Calu3 (cell line): ENCODE data around the gene ABR. TPM values are rescaled to one million over a fixed set of nuclear protein-coding genes. Genes with fewer than 3 reads are reported as not detected.

Source experiments
- BruUV-seq: library from RNA; stranded (reverse); fragments of 400-500 nt; replicated peaks from 2 replicates; lab custom pipeline; 2021; lab: Mats Ljungman, UMichigan
- CTCF ChIA-PET: fragments of 300-600 bp; sonication (Branson Sonifier 250); formaldehyde crosslinking; loops from one replicate; lab custom pipeline; 2022; ENCODE audit warnings: antibody characterized with exemption; lab: Charles Lee
- DNase-seq: peaks from one replicate; pipeline ENCODE4 v3.0.0; 2022
- H3K27ac Mint-ChIP-seq: one replicate; pipeline ENCODE4 v1.8.0; 2022; ENCODE audit warnings: mixed read lengths; ENCODE audit not compliant: unreplicated experiment
- H3K27me3 Mint-ChIP-seq: one replicate; pipeline ENCODE4 v1.8.0; 2022; ENCODE audit warnings: mixed read lengths; ENCODE audit not compliant: unreplicated experiment
- H3K36me3 Mint-ChIP-seq: one replicate; pipeline ENCODE4 v1.8.0; 2022; ENCODE audit warnings: mild to moderate bottlenecking, moderate library complexity, mixed read lengths; ENCODE audit not compliant: insufficient read depth, unreplicated experiment
- H3K4me1 Mint-ChIP-seq: one replicate; pipeline ENCODE4 v1.8.0; 2022; ENCODE audit warnings: mild to moderate bottlenecking, low read depth, mixed read lengths; ENCODE audit not compliant: unreplicated experiment
- H3K4me3 Mint-ChIP-seq: one replicate; pipeline ENCODE4 v1.8.0; 2022; ENCODE audit warnings: mild to moderate bottlenecking, low read depth, moderate library complexity, mixed read lengths; ENCODE audit not compliant: unreplicated experiment
- H3K9me3 Mint-ChIP-seq: one replicate; pipeline ENCODE4 v1.8.0; 2022; ENCODE audit warnings: low read depth, mixed read lengths; ENCODE audit not compliant: unreplicated experiment
- intact Hi-C: fragments of 100-400 bp; cut with micrococcal nuclease; formaldehyde crosslinking; loops from one replicate; pipeline ENCODE4 v1.10.0; 2022; ENCODE audit not compliant: unreplicated experiment
- total RNA-seq: library from RNA; stranded (reverse); gene quantifications from 2 replicates; pipeline ENCODE4 v1.2.3, GENCODE V29; 2022
- TF ChIP-seq, protein P1 (sequence below): fragments of 200-600 bp; IDR thresholded peaks from one replicate; pipeline ENCODE4 v1.8.0; 2022; ENCODE audit warnings: antibody characterized with exemption; ENCODE audit not compliant: unreplicated experiment

Gene ABR
- total RNA-seq, 1 experiment from 2014 or later: 92.7 TPM

DNA sequence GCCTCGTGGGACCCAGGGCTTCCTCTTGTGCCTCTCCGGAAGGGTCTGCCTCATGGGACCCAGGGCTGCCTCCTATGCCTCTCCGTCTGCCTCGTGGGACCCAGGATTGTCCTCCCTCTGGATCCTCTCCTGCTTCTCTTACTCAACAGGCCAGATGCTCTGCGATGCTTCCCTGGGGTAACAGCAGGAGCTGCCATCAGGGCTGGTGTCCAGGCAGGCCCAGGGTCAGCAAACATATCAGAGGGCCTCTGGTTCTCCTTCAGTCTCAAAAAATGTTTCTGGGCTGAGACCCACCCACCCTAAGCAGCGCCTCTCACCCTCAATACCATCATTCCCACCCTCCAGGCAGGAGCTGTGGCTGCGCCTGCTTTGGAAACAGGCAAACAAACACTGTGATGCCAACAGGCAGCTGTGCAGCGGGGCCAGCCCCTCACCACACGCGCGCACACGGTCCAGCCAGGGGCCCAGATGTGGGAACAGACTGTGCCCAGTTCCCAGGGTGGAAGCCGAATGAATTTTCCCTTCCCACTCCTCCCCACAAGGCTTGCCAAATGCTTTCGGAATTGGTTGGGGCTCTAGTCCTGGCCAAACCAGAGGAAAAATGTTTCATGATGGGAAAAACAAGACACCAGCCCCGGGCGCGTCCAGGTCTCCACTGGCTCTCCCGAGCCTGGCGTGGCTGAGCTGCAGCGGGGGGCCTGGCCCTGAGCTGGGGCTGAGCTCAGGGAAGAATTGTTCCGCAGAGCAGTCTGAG lies 171.6 kb downstream of the ABR start:
- TF ChIP-seq, protein P1, sequence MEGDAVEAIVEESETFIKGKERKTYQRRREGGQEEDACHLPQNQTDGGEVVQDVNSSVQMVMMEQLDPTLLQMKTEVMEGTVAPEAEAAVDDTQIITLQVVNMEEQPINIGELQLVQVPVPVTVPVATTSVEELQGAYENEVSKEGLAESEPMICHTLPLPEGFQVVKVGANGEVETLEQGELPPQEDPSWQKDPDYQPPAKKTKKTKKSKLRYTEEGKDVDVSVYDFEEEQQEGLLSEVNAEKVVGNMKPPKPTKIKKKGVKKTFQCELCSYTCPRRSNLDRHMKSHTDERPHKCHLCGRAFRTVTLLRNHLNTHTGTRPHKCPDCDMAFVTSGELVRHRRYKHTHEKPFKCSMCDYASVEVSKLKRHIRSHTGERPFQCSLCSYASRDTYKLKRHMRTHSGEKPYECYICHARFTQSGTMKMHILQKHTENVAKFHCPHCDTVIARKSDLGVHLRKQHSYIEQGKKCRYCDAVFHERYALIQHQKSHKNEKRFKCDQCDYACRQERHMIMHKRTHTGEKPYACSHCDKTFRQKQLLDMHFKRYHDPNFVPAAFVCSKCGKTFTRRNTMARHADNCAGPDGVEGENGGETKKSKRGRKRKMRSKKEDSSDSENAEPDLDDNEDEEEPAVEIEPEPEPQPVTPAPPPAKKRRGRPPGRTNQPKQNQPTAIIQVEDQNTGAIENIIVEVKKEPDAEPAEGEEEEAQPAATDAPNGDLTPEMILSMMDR: no peak
- BruUV-seq: no TSS peak
- Mint-ChIP-seq H3K27ac (no peak overlapping the region), H3K27me3 (no peaks in the 10 kb centered on the region), H3K4me3 (no peak overlapping the region), H3K36me3 (peaks cover 26% of the 10 kb centered on the region), H3K9me3 (no peaks in the 10 kb centered on the region), H3K4me1 (no peaks in the 10 kb centered on the region)
- DNase-seq: no peak
- CTCF ChIA-PET: interaction anchor here (0.6 kb wide), 1 partner anchor 210 kb away, joined by 4 read pairs; no protein-coding TSS in a partner anchor
- intact Hi-C loops: no loop called here

DNA sequence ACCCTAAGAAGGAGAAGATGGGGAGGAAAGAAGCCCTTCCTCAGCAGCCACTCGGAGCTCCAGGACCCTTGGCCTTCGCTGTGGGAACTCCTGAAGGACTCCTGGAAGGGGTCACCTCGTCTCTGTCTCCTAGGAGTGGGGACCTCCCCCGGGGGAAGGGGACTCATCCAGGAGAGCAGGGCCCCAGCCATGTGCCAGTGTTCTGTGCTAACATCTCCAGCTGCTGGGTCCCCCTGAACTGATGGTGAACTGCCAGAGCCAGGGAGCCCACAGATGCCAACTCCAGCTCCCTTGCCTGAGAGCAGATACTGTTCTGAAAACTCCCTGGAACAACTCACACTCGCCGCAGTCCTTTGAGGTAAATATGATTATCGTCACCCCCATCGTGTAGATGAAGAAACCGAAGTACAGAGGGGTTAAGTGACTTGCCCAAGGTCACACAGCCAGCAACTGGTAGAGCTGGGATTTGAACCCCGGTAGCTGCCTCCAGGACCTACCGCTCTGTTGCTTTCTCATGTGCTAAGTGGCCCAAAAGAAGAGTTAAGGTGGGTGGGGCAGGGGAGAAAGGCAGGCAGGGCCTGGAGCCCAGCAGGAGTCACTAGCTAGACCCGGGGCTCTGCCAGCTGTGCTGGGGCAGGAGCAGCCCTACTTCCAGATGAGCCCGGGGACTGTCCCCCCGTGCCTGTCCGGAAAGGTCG lies 172.3 kb downstream of the ABR start:
- Mint-ChIP-seq H3K4me3 (no peak overlapping the region), H3K27ac (no peak overlapping the region), H3K4me1 (no peaks in the 10 kb centered on the region), H3K27me3 (no peaks in the 10 kb centered on the region), H3K9me3 (no peaks in the 10 kb centered on the region), H3K36me3 (peaks cover 34% of the 10 kb centered on the region)
- intact Hi-C loops: no loop called here
- CTCF ChIA-PET: no interaction called here
- BruUV-seq: no TSS peak
- DNase-seq: no peak
- TF ChIP-seq, protein P1: no peak

DNA sequence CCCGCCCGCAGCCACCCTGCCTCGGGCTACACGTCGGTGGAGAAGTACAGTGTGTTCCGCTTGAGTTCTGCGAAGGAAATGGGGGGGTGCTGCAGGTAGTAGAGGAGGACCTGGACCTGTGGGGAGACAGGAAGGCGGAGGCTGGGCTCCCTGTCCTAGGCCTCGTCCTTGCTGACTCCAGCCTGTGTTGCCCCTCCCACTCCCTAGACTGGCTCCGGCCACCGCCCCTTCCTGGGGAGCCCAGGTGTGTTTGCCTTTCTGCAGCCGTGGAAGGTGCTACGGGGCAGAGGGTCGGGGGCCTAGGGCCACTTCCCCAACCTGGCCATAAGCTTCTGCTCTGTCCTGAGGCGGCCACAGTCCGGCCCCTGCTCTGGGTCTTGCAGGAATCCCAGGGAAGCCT lies 173.7 kb downstream of the ABR start:
- no peak for DNase-seq
- no peak overlapping the region for H3K27ac Mint-ChIP-seq
- H3K27me3 Mint-ChIP-seq: no peaks in the 10 kb centered on the region
- H3K9me3 Mint-ChIP-seq: no peaks in the 10 kb centered on the region
- CTCF ChIA-PET: no interaction called here
- TF ChIP-seq, protein P1: no peak
- BruUV-seq: no TSS peak
- no peak overlapping the region for H3K4me3 Mint-ChIP-seq
- peaks cover 47% of the 10 kb centered on the region for H3K36me3 Mint-ChIP-seq
- no peaks in the 10 kb centered on the region for H3K4me1 Mint-ChIP-seq
- intact Hi-C loops: no loop called here

DNA sequence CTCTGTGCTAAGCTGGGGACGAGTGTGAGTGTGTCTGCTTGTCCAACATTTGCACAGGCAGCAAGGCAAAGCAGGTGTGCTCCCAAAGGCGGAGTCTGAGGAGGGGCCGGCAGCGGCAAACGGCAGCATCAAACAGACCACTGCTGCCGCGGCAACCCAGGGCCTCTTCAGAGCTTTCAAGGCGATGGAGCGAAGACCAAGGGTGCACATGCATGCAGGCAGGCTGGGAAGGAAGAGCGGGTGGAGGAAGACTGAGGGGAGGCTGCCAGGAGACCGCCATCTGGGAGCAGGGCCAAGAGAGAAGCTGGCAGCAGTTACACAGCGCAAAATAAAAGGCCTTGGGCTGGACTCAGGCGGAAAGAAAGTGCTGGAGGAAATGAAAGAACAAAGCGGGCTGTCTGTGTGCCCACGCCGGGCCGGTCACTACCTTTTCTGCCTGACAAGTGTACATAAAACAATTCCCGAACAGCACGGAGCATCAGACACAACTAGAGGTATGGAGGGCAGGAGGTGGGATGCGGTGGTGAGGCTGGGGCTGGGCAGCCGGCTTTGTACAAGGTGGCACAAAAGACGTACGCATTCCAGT lies 174.3 kb downstream of the ABR start:
- H3K4me3 Mint-ChIP-seq: no peak overlapping the region
- H3K27ac Mint-ChIP-seq: peak overlapping the region; percentile 52
- no peaks in the 10 kb centered on the region for H3K4me1 Mint-ChIP-seq
- no peaks in the 10 kb centered on the region for H3K9me3 Mint-ChIP-seq
- TF ChIP-seq, protein P1: no peak
- intact Hi-C loops: no loop called here
- DNase-seq: no peak
- BruUV-seq: no TSS peak
- CTCF ChIA-PET: no interaction called here
- H3K27me3 Mint-ChIP-seq: no peaks in the 10 kb centered on the region
- H3K36me3 Mint-ChIP-seq: peaks cover 53% of the 10 kb centered on the region
